ENCODE measurements around the gene RLN3. TPM values are rescaled to one million over a fixed set of nuclear protein-coding genes. Genes with fewer than 3 reads are reported as not detected.
A peak's percentile ranks its signal among the peaks of the same experiment; 100 is the strongest.

Gene RLN3
- total and polyA plus RNA-seq, 9 of the 15 experiments (the other 6 are each of a cell fraction or from before 2014, with no cell fraction given): 0.31 to 1.2 (median 0.71) TPM; not detected in 6

DNA sequence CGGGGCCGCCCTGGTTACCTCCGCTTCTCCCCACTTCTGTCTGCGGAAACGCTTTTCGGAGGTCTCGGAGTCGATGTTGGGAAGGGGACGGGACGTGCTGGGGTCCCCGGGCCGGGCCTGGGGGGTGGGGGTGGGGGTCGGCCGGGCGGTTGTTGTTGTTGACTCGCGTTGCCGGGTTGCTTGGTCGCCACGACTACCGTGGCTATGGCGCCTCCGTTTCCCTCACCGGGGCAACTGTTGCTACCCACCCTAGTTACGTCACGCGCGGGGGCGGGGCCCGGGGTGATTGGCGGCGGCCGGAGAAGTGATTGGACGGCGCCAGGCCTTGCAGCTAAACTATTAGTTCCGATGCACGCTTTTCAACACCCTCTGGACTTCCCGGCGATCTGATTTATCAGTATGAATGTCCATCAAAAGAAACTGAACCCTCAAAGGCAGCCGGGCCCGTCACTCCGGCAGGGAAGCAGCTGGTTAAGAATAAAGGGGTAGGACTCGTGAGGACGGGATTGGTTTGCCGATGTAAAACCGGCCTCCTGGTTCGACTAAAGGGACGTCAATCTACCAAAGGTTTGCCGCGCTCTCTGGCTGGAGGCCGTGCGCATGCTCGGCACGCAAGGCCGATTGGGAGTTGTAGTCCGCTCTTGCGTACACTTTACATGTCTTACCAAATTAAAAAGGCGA is 21.7 kb upstream of the RLN3 start, which contains the start of gene RFX1 (continued):
- TF ChIP-seq, protein P1, sequence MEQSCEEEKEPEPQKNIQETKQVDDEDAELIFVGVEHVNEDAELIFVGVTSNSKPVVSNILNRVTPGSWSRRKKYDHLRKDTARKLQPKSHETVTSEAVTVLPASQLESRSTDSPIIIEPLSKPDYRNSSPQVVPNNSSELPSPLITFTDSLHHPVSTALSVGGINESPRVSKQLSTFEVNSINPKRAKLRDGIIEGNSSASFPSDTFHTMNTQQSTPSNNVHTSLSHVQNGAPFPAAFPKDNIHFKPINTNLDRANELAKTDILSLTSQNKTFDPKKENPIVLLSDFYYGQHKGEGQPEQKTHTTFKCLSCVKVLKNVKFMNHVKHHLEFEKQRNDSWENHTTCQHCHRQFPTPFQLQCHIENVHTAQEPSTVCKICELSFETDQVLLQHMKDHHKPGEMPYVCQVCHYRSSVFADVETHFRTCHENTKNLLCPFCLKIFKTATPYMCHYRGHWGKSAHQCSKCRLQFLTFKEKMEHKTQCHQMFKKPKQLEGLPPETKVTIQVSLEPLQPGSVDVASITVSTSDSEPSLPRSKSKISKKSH (CRISPR knock-in tag; IDR thresholded peaks at IDR 0.05): no peak
- TF ChIP-seq, protein P2, sequence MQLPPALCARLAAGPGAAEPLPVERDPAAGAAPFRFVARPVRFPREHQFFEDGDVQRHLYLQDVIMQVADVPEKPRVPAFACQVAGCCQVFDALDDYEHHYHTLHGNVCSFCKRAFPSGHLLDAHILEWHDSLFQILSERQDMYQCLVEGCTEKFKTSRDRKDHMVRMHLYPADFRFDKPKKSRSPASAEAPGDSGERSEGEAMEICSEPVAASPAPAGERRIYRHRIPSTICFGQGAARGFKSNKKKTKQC (CRISPR knock-in tag; IDR thresholded peaks at IDR 0.05): no peak
- TF ChIP-seq IFI16 (CRISPR knock-in tag; IDR thresholded peaks at IDR 0.05) (no peak), ZZZ3 (IDR thresholded peaks at IDR 0.05) (no peak), DMBX1 (CRISPR knock-in tag; IDR thresholded peaks at IDR 0.05; ENCODE audit: borderline replicate concordance) (no peak), ZNF436 (CRISPR knock-in tag; IDR thresholded peaks at IDR 0.05) (no peak), NFXL1 (CRISPR knock-in tag; IDR thresholded peaks at IDR 0.05) (no peak), NR2F6 (CRISPR knock-in tag; IDR thresholded peaks at IDR 0.05) (no peak), NCOA6 (IDR thresholded peaks at IDR 0.05) (no peak), RBM14 (IDR thresholded peaks at IDR 0.05; ENCODE audit: borderline replicate concordance, insufficient read depth, low read depth, low read length) (no peak), ZEB2 (IDR thresholded peaks at IDR 0.05) (no peak), SIN3B (IDR thresholded peaks at IDR 0.05; ENCODE audit: low read depth) (no peak), ZNF695 (CRISPR knock-in tag; IDR thresholded peaks at IDR 0.05) (no peak), HDAC6 (IDR thresholded peaks at IDR 0.05; ENCODE audit: low read depth, low read length) (no peak), POLR3A (IDR thresholded peaks at IDR 0.05; ENCODE audit: borderline replicate concordance, extremely low read depth, insufficient read depth, insufficient read length) (no peak), ZNF589 (CRISPR knock-in tag; IDR thresholded peaks at IDR 0.05; ENCODE audit: low read depth) (no peak), ZNF561 (CRISPR knock-in tag; conservative IDR thresholded peaks at IDR 0.05) (no peak), ZNF134 (CRISPR knock-in tag; conservative IDR thresholded peaks at IDR 0.05) (no peak), GATAD2A (IDR thresholded peaks at IDR 0.05) (no peak), MBD2 (IDR thresholded peaks at IDR 0.05; ENCODE audit: borderline replicate concordance, low read depth) (peak; percentile 100), BCL6 (CRISPR knock-in tag; IDR thresholded peaks at IDR 0.05) (no peak), CHD1 (IDR thresholded peaks at IDR 0.05; ENCODE audit: low read length) (no peak)
- TF ChIP-seq, protein P3, sequence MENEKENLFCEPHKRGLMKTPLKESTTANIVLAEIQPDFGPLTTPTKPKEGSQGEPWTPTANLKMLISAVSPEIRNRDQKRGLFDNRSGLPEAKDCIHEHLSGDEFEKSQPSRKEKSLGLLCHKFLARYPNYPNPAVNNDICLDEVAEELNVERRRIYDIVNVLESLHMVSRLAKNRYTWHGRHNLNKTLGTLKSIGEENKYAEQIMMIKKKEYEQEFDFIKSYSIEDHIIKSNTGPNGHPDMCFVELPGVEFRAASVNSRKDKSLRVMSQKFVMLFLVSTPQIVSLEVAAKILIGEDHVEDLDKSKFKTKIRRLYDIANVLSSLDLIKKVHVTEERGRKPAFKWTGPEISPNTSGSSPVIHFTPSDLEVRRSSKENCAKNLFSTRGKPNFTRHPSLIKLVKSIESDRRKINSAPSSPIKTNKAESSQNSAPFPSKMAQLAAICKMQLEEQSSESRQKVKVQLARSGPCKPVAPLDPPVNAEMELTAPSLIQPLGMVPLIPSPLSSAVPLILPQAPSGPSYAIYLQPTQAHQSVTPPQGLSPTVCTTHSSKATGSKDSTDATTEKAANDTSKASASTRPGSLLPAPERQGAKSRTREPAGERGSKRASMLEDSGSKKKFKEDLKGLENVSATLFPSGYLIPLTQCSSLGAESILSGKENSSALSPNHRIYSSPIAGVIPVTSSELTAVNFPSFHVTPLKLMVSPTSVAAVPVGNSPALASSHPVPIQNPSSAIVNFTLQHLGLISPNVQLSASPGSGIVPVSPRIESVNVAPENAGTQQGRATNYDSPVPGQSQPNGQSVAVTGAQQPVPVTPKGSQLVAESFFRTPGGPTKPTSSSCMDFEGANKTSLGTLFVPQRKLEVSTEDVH (IDR thresholded peaks at IDR 0.05; ENCODE audit: low read depth, partially characterized antibody): peak; percentile 97
- TF ChIP-seq, protein P4, sequence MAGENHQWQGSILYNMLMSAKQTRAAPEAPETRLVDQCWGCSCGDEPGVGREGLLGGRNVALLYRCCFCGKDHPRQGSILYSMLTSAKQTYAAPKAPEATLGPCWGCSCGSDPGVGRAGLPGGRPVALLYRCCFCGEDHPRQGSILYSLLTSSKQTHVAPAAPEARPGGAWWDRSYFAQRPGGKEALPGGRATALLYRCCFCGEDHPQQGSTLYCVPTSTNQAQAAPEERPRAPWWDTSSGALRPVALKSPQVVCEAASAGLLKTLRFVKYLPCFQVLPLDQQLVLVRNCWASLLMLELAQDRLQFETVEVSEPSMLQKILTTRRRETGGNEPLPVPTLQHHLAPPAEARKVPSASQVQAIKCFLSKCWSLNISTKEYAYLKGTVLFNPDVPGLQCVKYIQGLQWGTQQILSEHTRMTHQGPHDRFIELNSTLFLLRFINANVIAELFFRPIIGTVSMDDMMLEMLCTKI (IDR thresholded peaks at IDR 0.05; ENCODE audit: partially characterized antibody): no peak

Measured in K562 (cell line).